IPS-NIHi7 (cell line): ENCODE data around the gene DOCK11.

Experiments
- DNase-seq: peaks from one replicate; pipeline ENCODE4 v3.0.0; 2012; ENCODE audit warnings: mixed read lengths; ENCODE audit errors: extremely low spot score

Gene DOCK11

DNA sequence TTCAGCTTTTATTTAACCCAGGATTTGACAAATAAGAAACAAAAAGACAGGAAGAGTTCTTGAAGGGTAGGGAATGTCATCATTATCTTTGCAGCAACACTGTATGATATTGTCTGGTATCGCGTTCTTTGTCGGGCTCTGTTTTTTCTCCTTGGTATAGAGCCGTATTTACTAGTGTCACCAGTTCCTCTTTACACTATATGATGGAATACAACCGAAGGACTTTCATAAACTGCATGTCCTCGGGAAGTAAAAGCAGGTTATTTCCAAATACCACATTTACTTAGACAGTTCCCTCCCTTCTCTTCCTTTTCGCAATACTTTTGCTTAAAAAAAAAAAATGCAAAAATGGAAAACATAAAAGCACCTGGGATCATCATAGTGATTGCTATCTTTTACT is 135.2 kb downstream of the DOCK11 start:
- DNase-seq, result no peak

DNA sequence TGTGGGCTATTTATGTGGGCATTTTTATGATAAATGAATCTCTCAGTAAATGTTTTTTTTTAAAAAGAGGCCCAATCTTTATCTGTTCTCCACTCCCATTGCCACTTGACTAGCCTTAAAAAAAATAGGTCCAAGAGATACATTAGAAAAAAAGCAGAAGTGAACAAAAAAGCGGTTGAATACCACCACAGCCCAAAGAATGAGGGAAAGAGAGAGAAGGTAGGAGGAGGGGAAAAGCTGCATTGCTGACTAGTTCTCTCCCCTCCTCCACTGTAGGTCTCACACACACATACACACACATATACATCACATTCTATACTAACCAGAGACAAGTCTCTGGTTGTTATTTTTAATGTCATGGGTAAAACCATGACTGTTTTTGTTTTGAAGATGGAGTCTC is 136.0 kb downstream of the DOCK11 start:
- DNase-seq, result no peak

DNA sequence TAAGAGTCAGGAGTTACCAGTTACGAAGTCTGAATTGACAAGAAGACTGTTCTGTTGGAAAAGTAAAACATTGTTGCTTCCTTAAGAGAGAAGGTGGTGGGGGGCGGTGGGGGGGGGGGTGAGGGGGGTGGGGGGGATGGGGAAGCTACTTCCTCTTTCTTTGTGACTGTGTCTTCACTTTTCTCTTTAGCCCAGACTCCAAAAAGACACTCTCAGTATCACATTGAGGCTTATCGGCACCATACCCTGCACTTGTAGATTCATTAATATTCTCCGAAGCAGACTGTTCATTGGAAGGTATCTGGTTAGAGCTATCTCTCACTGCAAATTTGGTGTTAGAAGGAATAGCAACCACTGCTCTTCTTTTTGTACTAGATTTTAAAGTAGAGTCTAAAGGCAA is 137.2 kb downstream of the DOCK11 start:
- no peak for DNase-seq

DNA sequence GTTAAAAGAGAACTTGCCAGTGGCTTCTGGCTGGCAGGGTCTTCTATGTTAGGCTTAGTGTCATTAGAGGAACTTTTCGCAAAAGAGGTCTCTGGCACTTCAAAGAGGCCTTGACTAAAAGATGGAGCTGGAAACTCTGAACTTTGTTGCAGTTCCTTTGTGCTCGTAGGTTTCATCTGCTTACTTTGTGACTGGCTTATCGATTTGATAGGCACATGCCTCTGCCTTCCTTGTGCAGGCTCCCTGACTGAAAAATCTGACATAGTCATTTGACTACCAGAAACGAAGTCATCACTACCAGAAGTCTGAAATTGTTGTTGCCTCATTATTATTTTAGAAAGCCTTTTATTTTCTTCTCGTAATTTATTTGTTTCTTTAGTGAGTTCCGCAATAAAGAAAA is 137.9 kb downstream of the DOCK11 start:
- DNase-seq, result no peak

DNA sequence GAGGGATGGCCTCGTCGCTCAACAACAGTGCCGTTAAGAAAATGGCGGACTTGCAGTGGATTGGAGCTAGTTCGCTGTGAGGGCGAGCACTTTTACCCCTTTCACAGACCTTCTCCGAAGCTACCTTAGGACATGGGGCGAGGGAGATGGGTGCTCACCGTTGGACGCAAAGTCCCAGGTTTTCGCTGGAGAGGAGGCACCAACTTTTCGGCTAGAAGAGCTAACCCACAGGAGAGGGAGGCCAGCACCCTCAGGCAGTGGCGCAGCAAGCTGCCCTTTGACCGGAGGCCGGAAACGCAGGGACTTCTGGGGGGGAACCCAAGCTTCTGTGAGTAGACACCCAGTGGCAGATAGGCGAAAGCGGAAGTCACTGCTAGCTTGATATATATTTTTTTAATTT is 138.7 kb downstream of the DOCK11 start:
- no peak for DNase-seq

DNA sequence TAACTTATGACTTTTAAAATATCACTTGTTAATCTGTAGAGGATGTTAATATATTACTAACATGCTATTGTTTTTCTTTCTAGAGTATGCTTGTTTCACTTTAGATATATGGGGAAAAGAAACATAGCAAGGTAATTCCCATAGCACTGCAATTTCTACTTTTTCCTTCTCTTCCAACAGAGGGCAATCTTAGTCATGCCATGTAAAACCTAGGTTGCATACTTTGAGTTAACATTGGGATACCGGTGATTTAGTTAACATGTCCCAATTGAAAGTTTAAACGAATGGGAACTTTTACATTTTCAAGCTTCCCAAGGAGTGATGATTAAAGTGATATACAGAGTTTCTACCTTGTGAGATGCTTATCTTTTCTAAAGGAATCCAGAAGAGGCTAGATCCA is 142.4 kb downstream of the DOCK11 start:
- peak; percentile 23 for DNase-seq

DNA sequence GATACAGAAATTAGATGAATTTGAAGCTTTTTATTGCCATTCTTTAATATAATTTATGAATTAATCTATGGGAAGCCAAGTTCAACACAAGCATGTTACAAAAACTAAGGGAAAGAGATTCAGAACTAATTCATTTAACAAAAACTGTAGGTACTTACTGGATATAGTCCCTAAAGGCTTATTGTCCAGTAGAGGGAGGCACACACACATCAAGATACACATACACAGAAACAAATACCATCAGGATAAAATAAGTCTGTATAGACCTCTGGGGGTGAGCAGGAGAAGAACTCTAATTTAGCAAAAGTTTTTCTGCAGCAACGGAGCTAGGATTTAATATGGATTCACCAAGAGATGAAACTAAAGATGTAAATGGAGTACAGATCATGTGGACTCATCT is 148.8 kb downstream of the DOCK11 start:
- DNase-seq, result peak; percentile 16

DNA sequence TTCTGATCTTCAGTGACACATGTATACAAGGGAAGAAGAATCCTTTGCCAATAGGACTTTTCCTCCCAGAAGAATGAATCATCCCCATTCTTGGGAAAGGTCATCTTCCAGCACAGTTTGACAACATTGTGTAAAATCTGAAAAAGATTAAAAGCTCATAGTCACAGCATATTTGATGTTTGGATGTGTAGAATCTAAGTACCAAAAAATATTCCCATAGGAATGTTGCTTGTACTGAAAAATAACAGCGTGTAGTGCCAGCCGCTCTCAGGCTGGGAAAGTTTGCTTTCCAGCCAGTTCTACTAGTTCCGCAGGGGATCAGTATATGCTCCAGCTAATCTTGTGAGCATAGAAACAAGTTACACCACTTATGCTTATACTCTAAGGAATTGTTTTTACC is 157.1 kb downstream of the DOCK11 start:
- DNase-seq, result no peak

DNA sequence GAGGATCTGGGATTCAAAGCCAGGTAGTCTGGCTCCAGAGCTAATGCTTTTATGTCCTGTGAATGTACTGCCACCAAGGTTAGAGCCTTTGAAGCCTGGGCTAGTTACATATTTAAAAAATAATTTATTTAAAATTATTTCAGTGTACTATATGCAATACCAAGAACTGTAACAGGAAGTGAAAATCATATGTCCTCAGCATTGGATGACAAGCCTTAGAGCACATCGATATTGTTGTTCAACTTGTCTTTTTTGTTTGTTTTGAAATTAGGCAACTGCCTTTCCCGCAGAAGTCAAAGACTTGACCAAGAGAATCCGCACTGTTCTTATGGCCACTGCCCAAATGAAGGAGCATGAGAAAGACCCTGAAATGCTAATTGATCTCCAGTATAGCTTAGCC is 158.7 kb downstream of the DOCK11 start:
- DNase-seq, result no peak

DNA sequence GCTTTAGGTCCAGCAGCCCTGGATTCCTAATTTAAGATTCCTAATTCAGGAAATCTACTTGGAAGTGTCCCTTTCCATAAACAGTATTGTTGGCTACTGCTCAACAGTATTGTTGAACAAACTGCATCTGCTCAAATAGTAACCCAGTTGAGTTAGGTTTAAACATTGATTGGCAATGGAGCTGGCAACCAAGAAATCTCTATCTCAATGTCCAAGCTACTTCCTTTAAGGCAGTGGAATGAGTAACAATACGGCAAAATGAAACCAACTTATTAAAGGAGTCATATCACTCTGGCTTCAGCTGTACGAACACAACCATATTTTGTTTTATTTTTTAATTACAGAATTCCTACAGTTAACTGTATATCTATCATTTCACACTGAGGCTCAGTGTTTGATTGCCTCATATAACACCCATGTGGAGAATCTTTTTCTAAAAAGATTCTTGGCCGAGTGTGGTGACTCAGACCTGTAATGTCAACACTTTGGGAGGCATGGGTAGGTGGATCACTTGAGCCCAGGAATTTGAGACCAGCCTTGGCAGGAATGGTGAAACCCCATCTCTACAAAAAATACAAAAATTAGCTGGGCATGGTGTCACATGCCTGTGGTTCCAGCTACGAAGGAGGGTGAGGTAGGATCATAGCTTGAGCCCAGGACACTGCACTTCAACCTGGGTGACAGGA is 160.1 kb downstream of the DOCK11 start:
- DNase-seq, result no peak

DNA sequence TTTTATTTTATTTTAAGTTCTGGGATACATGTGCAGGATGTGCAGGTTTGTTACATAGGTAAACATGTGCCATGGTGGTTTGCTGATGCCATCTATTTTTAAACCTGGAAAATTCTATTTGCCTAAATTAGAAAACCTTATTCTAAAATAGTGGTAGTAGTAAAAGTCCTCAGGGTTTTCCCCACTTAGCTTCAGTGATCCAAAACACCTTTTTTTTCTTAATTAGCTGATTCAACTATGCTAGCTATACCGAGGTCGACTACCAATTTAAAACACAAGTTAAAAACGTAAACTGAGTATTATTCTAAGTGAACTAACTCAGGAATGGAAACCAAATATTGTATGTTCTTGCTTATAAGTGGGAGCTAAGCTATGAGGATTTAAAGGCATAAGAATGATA is 161.8 kb downstream of the DOCK11 start:
- no peak for DNase-seq

DNA sequence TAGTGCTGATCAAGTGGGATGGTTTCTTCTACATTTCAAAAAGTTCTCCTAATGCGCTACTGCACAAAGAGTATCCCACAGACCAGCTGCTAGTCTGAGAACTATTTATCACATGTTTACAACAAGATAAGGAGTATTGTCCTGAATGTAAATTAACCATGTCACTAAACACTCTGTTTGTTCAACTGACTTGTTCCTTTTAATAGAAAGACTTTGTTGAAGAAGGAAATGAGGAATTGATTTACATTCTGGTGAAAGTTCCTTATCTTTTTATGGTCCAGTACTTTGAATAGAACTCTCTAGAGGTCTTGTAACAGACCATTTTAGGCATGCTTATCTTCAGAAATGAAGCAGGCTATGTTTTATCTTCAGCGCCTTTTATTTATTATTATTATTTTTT is 164.5 kb downstream of the DOCK11 start:
- DNase-seq, result no peak

DNA sequence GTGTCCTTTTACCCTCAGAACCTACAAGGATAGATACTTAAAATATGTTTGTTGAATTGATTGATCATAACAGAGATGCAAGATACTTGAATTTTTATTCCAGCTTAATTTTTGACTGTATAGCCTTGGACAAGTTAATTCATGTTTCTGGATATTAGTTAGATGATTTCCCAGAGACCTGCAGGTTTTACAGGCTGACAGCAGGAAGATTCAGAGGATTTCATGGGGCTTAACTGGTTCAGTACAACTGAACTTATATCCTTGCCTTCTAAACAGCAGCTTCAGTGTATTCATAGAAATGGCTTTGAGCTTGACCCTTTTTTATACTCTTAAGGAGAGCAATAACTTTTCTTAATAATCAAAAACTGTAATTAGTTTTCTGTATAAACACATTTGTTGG is 169.6 kb downstream of the DOCK11 start:
- DNase-seq, result no peak

DNA sequence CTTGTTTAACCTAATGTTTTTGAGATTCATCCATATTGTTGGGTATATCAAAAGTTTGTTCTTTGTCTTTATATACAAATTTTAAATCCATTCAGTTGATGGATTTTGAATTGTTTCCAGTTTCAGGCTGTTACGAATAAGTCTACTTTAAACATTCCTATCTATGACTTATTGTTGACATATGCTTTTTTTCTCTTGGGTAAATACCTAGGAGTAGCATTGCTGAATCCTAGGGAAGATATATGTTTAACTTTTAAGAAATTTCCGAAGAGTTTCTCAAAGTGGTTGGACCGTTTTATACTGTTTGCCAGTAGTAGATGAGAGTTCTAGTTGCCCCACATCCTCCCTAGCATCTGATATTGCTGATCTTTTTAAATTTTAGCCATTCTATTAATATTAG is 170.9 kb downstream of the DOCK11 start:
- no peak for DNase-seq

DNA sequence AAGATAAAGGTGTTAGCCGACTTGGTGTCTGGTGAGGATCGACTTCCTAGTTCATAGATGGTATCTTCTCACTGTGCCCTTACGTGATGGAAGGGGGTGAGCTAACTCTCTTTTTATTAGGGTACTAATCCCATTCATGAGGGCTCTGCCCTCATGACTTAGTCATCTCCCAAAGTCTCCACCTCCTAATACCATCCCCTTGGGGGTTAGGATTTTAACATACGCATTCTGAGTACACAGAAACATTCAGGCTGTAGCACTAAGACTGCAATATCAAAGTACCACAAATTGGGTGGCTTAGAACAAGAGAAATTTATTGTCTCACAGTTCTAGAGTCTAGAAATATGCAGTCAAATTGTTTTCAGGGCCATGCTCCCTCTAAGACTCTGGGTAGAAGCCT is 173.8 kb downstream of the DOCK11 start:
- no peak for DNase-seq

DNA sequence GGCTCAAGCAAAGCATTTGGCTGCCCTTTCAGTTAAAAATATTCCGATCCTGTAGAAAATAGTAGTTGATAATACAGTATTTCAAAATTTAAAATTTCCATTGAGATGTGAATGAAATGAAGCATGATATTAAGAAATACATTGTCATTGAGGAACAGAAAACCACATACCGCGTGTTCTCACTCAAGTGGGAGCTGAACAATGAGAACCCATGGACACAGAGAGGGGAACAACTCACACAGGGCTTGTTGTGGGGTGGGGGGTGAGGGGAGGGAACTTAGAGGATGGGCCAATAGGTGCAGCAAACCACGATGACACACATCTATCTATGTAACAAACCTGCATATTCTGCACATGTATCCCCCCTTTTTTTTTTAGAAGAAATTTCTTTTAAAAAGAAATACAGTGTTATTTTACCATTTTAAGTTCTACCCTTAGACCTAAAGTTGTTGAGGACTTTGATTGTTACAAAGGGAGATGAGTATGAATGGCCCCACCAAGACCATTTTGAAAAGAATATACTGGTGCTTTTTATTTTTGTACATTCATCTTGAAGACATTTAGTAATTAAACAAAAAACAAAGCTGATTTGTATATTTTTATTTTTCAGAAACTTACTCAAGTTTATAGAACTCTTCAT is 179.8 kb downstream of the DOCK11 start:
- DNase-seq, result no peak

DNA sequence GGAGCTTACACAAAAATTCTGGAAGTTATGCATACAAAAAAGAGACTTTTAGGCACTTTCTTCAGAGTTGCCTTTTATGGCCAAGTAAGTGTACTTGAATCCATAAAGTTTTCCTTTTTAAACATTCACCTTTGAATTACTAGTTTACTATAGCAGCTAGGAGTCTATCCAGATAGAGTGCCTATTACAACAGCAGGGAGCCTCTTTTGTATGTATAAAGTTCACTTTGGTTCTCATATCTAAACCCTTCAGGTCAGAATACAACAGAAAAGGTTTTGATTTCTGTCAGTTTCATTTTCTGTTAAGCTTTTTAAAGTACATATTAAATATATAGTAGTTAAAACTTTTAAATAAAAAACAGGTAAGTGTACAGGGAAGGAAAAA is 180.3 kb downstream of the DOCK11 start:
- DNase-seq, result no peak

DNA sequence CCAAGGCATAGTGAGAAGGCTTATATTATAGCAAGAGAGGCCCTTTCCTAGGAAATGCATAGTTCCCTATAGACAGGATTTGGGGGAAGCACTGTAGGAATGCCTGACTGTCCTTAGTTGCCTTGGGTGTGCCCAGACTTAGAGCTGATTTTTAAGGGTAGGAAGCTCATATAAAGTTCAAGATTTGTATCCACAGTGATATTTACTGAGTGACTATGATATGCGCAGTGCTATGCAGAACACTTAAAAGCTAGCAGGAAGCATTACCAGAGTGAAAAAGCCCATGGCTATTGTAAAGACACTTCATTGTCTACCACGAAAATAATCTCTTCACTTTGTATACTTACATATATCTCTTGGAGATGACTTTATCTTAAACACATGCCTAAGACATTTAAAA is 181.7 kb downstream of the DOCK11 start:
- DNase-seq, result no peak

DNA sequence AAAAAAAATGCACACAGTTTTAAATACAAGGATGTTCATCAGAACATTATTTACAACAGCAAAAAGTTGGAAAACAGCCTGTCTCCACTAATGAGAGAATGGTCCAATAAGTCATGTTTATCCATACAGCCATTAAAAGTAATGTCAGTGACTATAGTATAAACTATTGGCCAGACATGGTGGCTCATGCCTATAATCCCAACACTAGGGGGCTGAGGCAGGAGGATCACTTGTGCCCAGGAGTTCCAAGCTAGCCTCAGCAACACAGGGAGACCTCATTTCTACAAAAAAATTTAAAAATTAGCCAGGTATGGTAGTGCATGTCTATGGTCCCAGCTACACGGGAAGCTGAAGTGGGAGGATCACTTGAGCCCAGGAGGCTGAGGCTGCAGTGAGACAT is 183.7 kb downstream of the DOCK11 start:
- no peak for DNase-seq

DNA sequence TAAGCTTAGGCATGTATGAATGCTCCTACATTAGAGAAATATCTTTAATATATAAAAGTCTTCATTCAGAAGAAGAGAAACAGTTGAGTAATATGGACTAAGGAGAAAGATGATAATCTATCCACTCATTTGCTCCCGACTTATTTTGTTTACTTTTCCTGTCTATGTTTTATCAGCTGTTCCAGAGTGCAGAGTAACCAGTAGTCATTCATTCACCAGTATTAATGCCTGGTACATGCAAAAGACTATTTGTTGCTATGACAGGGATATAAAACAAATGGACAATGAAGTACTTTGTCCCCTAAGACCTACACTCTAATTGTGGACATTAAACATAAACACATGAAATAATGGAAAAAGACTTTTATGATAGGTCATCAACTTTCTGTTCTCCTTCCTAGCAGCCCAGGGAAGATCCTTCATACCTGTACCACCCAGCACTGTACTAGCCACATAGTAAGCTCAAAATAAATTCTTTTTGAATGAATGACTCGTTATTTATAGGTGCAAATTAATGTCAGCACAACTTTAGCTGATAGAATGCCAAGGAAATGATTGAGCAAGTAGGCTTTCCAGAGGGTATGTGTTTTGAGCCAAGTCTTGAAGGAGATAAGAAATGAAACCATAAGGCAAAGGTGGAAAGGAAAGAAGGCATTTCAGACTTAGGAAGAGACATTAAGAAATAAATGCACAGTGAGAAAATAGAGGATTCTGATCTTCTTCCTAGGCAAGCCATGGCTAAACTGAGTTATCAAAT is 186.8 kb downstream of the DOCK11 start:
- no peak for DNase-seq

DNA sequence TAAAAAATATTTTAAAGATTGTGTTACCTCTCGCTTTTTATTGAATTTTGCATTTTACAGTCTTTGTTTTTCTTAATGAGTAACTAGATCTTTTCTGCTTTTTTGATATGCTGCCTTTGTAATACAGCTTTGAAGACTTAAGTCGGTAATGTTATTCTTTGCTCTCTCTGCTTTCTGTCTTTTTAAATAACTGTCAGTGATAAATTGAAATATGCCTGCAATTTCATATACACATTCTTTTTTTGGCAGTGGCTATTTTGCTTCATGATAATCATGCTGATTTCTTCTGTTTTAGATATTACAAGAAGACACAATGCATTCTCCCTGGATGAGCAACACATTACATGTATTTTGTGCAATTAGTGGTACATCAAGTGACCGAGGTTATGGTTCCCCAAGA is 189.8 kb downstream of the DOCK11 start:
- no peak for DNase-seq

DNA sequence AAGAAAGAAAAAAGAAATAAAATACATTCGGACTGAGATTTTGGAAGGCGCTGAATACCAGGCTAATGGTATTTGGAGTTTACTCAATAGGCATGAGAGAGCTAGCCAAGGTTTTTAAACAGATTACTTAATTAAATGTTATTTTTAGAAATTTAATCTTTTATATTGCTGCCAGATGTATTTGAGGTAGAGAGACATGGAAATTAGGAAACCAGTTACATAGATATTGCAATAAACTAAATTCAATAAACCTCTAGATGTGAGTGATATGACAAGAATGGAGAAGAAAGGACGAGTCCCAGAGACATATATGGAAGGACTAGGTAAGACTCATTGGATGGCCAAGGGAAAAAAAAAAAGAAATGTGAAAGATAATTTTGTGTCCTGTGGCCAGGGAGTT is 193.3 kb downstream of the DOCK11 start:
- no peak for DNase-seq

DNA sequence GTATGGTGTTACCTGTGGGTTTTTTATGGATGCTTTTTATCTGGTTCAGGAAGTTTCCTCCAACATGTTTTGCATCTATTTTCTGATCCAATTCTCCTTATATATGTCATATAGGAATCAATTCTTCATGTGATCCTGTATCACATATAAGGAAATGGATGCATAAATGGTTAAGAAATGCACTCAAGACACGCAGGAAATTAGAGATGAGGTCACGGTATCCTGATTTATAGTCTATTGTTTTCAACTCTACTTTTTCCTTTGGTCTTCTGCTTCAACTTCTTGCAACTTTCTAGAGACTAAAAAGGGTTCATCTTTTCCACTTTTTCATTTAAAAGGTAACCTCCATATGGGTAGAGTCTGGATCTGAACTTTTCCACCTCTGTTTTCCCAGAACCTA is 198.2 kb downstream of the DOCK11 start:
- DNase-seq, result no peak
